ENCODE results near the gene CLNK. TPM values are rescaled to one million over a fixed set of nuclear protein-coding genes. Genes with fewer than 3 reads are reported as not detected.

CLNK gene
- total and polyA plus RNA-seq, 2 of the 8 experiments (the other 6 are each of a cell fraction or from before 2014, with no cell fraction given), result not detected

DNA sequence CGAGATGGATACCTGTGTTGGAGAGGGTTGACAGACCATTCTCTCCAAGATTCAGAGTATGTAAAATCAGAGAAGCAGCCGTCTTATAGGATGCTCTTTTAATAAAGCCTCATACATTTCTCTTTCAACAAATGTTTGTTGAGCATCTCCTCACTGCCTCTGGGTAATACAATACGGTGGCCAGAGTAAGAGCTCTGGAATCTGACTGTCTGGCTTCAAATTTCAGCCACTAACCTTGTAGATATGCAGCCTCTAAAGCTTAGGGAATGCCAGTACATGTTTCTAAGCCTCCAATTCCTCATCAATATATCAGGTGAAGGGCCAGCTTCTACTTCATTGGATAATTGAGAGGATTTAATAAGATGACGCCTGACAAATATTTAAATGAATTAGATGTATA lies 61.3 kb downstream of the CLNK start (continued):
- TF ChIP-seq, protein P1, sequence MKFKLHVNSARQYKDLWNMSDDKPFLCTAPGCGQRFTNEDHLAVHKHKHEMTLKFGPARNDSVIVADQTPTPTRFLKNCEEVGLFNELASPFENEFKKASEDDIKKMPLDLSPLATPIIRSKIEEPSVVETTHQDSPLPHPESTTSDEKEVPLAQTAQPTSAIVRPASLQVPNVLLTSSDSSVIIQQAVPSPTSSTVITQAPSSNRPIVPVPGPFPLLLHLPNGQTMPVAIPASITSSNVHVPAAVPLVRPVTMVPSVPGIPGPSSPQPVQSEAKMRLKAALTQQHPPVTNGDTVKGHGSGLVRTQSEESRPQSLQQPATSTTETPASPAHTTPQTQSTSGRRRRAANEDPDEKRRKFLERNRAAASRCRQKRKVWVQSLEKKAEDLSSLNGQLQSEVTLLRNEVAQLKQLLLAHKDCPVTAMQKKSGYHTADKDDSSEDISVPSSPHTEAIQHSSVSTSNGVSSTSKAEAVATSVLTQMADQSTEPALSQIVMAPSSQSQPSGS (IDR thresholded peaks at IDR 0.05; ENCODE audit: low read length), result no peak
- TF ChIP-seq EZH2 (IDR thresholded peaks at IDR 0.05; ENCODE audit: low read depth, low read length, severe bottlenecking) (no peak), CEBPB (IDR thresholded peaks at IDR 0.05; ENCODE audit: low read depth, low read length) (no peak), SUZ12 (IDR thresholded peaks at IDR 0.05; ENCODE audit: low read length) (no peak)
